ENCODE data around the gene ECE1.
"Not testable (repeated sequence)": the region's sequence is repeated elsewhere in the genome, so short reads cannot be mapped to it uniquely, and the experiment has no call there.

ECE1 gene

DNA sequence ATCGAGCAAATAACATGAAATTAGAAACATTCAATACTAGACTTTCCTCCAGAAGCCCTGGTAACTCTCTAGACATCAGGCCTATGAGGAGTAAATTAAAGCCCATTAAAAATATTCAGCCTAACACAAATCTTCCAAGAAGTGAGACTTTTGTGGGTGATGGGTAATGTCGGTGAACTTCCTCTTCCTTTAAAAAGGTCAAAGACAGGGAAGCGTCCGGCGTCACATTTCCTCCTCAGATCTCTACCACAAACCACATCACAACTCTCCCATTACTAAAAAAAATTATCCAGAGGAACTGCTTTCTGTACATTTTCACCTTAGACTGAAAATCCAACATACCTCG lies 115.0 kb downstream of the ECE1 start:
- peak; percentile 74 for DNase-seq

DNA sequence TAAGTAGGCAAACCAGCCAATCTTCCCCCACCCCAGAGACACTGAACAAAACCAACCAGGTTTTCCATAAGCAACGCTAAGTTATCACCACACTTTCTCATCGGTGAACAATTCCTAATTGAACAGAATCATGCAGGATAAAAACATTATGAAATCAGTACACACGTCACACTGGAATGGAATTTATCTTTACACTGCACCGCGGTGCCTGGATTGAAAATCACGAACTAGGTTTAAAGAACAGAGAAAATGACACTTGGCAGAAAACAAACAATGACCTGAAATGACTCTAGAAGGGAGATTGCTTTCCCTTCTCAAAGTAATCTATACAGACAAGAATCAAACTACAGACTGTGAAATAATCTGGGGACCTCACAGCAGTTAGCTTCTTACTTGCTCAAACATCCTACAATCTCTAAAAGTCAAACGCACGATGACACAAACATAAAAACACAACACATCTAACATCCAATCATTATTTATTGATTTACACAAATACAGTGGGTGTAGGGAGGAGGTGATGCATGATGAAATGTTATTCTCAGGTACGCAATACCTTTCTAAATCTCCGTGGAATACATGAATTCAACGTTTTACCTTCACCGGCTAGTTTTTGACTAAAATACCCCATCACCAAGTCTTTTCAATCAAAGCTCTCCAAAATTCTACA lies 115.5 kb downstream of the ECE1 start:
- no peak for DNase-seq

GRCh38 chr1:21174230-21174629 lies 116.0 kb downstream of the ECE1 start:
- no peak for DNase-seq

- DNase-seq: not testable (repeated sequence)
These were observed 117.2 kb downstream of the ECE1 start for GRCh38 chr1:21173096-21173495.

- DNase-seq: not testable (repeated sequence)
These were observed 119.4 kb downstream of the ECE1 start for GRCh38 chr1:21170837-21171236.

GRCh38 chr1:21168444-21168843 lies 121.8 kb downstream of the ECE1 start:
- no peak for DNase-seq
